HG02588 (cell line): ENCODE data around the gene NCKAP5L.
"Not testable (repeated sequence)": the region's sequence is repeated elsewhere in the genome, so short reads cannot be mapped to it uniquely, and the experiment has no call there.

Experiments used
- ATAC-seq: cut with Tn5 transposase; IDR thresholded peaks from one replicate; pipeline ENCODE4 v1.9.1; 2021; ENCODE audit warnings: mild to moderate bottlenecking, moderate library complexity; ENCODE audit not compliant: unreplicated experiment

NCKAP5L gene

GRCh38 chr12:49784756-49785409 is 43.3 kb downstream of the NCKAP5L start:
- ATAC-seq: no peak

DNA sequence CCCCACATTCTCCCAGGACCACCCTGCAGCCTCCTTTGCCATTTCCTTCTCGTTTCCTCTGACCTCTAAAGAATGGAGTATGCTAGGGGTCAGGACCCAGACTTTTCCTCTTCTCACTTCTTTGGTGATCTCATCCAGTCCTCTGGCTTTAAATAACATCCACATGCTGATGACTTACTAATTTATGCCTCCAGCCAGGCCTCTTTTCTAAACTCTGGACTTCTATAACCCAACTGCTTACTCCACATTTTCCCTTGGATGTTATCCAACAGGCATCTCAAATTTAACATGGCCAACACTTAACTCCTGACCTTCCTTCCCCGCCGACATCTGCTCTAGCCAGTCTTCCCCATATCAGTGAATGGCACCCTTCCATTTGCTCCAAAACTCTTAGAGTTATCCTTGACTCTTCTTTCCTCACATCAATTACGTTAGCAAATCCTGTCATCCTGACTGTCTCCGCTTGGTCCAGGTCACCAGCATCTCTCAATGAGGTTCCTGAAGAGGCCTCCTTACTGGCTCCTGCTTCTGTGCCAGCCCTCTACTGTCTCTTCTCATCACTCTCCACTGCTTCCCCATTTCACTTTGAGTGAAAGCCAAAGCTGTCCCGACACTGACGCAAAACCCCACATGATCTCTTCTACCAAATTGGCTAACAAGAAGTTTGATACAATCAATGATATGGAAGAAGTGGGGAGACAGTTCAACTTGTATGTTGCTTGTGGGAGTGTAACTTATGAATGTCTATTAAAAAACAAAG is 44.1 kb downstream of the NCKAP5L start:
- no peak for ATAC-seq

DNA sequence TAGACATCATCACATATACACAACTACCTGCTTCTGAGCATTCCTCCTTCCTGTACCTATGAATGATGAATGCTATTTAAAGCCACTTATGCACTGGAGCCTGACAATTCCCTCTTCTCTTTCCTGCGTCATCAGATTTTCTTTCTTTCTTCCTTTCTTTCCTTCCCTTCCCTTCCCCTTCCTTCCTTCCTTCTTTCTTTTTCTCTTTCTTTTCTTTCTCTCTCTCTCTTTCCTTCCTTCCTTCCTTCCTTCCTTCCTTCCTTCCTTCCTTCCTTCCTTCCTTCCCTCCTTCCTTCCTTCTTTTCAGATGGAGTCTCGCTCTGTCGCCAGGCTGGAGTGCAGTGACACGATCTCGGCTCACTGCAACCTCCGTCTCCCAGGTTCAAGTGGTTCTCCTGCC is 47.3 kb downstream of the NCKAP5L start:
- ATAC-seq: not testable (repeated sequence)

DNA sequence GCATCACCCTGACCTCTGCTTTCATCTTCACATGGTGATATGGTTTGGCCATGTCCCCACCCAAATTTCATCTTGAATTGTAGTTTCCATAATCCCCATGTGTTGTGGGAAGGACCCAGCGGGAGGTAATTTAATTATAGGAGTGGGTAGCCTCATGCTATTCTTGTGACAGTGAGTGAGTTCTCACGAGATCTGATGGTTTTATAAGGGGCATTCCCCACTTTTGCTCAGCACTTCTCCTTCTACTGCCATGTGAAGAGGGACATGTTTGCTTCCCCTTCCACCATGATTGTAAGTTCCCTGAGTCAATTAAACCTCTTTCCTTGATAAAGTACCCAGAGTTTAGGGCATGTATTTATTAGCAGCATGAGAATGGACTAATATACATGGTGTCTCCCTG is 48.6 kb downstream of the NCKAP5L start:
- ATAC-seq: no peak

DNA sequence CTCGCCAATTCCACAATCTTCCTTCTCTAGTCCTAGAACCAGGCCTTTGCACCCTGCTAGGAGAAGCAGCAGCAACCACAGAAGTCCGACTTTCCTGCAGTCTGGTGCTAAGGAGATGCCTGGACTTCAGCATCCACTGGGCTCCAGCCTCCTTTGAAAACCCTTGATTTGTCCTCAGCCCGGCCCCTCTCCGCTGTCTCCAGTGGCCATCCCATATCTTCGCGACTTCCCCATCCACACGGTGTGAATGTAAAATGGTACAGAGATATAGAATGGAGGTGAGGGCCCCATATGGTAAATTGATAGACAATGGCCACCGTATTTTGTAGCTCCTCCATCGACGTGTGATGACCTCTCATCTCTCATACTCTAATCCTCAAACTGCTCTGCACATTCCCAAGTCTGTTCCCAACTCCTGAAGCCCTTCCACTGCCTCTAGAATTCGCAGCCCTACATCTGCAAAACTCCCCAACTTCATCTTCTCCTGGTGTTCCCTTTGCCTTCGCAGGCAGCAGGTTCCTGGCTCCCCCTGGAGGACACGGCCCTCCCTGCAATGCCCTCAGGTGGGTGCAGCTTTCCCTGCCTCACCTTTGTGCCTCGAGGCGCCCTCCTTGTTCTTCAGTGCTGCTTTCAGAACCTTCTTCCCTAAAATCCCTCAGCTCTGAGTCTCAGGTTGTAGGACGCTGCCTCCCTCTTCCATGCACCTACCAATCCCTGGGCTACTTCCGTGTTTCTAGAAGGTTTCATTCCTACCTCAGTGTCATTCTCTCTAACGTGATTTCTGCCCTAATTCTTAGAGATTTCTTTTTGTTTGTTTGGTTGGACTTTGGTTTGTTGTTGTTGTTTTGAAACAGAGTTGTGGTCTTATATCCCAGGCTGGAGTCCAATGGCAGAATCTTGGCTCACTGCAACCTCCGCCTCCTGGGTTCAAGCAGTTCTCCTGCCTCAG is 50.1 kb downstream of the NCKAP5L start:
- no peak for ATAC-seq

GRCh38 chr12:49777341-49777740 is 50.9 kb downstream of the NCKAP5L start:
- ATAC-seq: no peak

- ATAC-seq: no peak
Observed at GRCh38 chr12:49776858-49777257, 51.4 kb downstream of the NCKAP5L start.

- peak; percentile 59 for ATAC-seq
Observed at GRCh38 chr12:49776413-49776812, 51.8 kb downstream of the NCKAP5L start.

DNA sequence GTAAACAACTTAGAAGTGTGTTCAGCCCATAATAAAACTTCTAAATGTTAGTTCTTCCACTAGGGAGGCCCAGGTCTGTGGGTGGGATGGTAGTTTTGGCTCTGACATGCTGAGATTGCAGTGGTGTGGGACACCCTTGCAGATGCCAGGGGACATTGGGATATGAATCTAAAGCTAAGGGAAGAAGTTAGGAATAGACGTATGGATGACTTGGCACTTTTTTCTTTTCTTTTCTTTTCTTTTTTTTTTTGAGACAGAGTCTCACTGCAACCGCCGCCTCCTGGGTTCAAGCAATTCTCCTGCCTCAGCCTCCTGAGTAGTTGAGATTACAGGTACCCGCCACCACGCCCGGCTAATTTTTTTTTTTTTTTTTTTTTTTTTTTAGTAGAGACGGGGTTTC is 55.1 kb downstream of the NCKAP5L start:
- not testable (repeated sequence) for ATAC-seq

- no peak for ATAC-seq
Observed at GRCh38 chr12:49767333-49767732, 60.9 kb downstream of the NCKAP5L start.

- no peak for ATAC-seq
Observed at GRCh38 chr12:49766115-49766455, 62.1 kb downstream of the NCKAP5L start.

DNA sequence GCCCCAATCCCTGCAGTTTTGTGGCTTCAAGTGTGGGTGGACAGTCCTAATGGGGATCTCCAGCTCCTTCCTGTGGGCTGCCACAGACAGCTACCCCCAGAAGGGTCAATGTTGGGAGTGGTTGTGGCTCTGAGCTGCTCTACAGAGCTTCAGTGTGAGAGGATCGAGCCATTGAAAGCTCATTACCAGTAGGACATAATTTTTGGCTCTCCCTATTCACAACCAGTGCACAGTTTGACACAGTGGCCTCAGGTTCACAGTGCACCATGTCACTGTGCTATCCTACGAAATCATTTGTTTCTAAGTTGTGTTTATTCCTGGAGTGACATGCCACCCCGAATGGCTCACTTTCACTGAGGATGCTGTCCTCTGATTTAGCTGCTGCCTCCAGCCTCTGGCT is 64.1 kb downstream of the NCKAP5L start:
- no peak for ATAC-seq

GRCh38 chr12:49763006-49763591 is 65.1 kb downstream of the NCKAP5L start:
- no peak for ATAC-seq

- no peak for ATAC-seq
Observed at GRCh38 chr12:49762468-49762847, 65.8 kb downstream of the NCKAP5L start.

GRCh38 chr12:49761677-49762467 is 66.3 kb downstream of the NCKAP5L start:
- no peak for ATAC-seq

- no peak for ATAC-seq
Observed at GRCh38 chr12:49750996-49751393, 77.2 kb downstream of the NCKAP5L start.

DNA sequence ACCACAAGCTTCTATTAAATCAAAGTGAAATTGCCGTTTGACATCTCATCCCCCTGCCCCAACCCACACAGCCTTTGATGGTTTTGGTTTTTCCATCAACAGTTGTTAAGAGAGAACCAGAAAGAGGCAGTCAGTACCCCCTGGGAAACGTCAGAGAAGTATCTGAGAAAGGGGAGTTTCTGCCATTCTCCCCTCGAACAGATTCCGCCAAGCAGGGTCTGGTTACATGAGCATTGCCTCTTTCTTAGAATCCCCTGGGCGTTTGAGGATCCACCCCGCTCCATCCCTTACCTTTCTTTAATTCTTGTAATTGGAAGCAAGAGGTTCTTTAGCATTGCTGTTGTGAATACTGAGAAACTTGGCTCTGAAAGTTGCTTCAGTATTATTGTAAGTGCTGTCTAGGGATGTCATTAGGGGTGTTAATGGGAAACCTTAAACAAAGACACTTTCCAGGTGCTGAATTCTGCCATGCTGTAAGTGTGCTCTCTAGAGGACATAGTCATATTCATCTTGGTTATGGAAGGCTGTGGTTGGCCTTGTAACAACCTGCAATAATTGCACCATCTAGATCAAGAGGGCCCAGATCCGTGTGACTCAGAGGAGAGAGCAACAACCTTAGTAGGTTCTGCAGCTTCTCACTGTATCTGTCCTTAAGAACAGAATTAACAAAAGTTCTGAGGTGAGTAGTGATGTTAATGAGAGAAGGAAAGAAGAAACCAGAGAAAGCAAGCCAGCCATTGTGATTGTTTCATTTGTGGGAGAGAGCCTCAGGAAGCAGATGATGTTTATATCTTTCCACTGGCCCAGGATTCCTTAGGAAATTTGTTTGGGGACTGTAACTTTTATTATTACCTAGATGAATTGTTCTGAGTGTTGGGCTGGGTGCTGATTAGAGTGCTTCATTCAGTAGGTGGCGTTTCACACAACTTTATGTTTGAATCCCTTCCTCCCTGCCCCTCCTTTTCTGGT is 77.9 kb downstream of the NCKAP5L start:
- peak; percentile 56 for ATAC-seq

GRCh38 chr12:49748800-49749199 is 79.4 kb downstream of the NCKAP5L start:
- no peak for ATAC-seq

DNA sequence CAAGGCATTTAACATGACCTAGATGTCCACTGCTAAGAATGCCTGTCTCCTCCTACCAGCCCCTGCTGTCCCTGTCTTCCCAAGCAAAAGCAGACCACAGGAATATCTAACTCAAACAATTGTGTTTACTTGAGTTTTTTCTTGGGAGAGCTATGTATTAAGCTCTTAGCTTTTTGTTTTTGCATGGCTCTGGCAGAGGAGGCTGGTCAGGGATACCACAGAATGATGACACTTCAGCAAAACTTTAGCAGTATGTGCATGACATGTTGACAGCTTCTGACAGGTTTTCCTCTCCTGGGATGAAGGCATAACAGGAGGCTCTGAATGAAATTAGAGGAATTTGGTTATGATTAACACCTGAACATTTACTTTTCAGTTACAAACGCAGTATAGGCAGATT is 79.9 kb downstream of the NCKAP5L start:
- no peak for ATAC-seq
